GM10248 (cell line): ENCODE measurements around the gene GABRG3.

ENCODE experiments used
- CTCF ChIA-PET: fragments of 300-600 bp; sonication (Branson Sonifier 250); formaldehyde crosslinking; extraction: SDS; loops from one replicate; lab custom pipeline; 2021; ENCODE audit warnings: antibody characterized with exemption; lab: Yijun Ruan, JAX
- POLR2A ChIA-PET: fragments of 350-650 bp; sonication (Branson Sonifier 250); formaldehyde crosslinking; extraction: SDS; loops from one replicate; lab custom pipeline; 2020; ENCODE audit warnings: antibody characterized with exemption; lab: Yijun Ruan, JAX
- DNase-seq: peaks from one replicate; pipeline ENCODE4 v3.0.0; 2012; ENCODE audit errors: extremely low spot score
- CTCF ChIP-seq: IDR thresholded peaks from 2 replicates; pipeline ENCODE4 v1.5.1; 2012; ENCODE audit warnings: mild to moderate bottlenecking, low read depth; ENCODE audit errors: extremely low read depth, missing control alignments, control extremely low read depth

GABRG3 gene

GRCh38 chr15:27220199-27220598, 249.2 kb downstream of the GABRG3 start:
- POLR2A ChIA-PET: no interaction called here
- CTCF ChIA-PET: no interaction called here
- no peak for DNase-seq
- TF ChIP-seq CTCF: no peak

- ChIA-PET POLR2A (no interaction called here), CTCF (no interaction called here)
- TF ChIP-seq CTCF: no peak
- no peak for DNase-seq
These were observed 251.5 kb downstream of the GABRG3 start for GRCh38 chr15:27222479-27222878.

- ChIA-PET POLR2A (no interaction called here), CTCF (no interaction called here)
- DNase-seq: no peak
- no peak for TF ChIP-seq CTCF
These were observed 252.2 kb downstream of the GABRG3 start for GRCh38 chr15:27223179-27223578.

- DNase-seq: no peak
- CTCF ChIA-PET: no interaction called here
- no peak for TF ChIP-seq CTCF
- POLR2A ChIA-PET: no interaction called here
These were observed 260.8 kb downstream of the GABRG3 start for GRCh38 chr15:27231811-27232210.

DNA sequence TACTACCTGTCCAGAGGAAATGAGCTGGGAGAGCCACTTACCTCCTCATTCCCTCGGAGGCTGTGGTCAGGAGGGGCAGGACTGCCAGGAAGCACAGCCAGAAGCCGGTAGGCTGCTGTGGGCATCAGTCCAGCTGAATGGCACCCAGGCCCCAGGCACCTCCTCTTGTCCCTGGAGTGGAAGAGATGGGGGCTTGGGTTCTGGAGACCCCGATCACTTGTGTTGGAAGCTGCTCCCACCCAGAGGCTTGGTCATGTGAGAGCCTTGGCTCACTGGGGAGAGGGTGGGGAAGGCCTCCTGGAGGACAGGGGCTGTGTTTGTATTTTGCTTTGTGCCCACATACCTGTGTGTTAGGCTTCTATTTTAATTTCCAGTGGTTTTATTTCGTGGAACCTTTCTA, 261.9 kb downstream of the GABRG3 start:
- ChIA-PET POLR2A (no interaction called here), CTCF (no interaction called here)
- no peak for DNase-seq
- TF ChIP-seq CTCF: no peak

- no peak for DNase-seq
- TF ChIP-seq CTCF: no peak
- ChIA-PET POLR2A (no interaction called here), CTCF (no interaction called here)
These were observed 263.6 kb downstream of the GABRG3 start for GRCh38 chr15:27234593-27234992.

GRCh38 chr15:27235161-27235560, 264.2 kb downstream of the GABRG3 start:
- POLR2A ChIA-PET: no interaction called here
- TF ChIP-seq CTCF: no peak
- no peak for DNase-seq
- CTCF ChIA-PET: interaction anchor here (0.7 kb wide), 1 partner anchor 18 kb away, joined by 3 read pairs; no protein-coding TSS in a partner anchor
